Hepatocyte (in vitro differentiated cells): ENCODE data around the gene GGA1.

ENCODE experiments used
- CTCF ChIP-seq: fragments of 200-600 bp; sonication (generic); IDR thresholded peaks from 2 replicates; pipeline ENCODE4 v1.5.1; 2016; ENCODE audit warnings: antibody characterized with exemption, mild to moderate bottlenecking; ENCODE audit not compliant: poor library complexity
- EZH2 ChIP-seq: fragments of 200-600 bp; sonication (generic); IDR thresholded peaks from 2 replicates; pipeline ENCODE4 v1.6.1; 2016; ENCODE audit warnings: antibody characterized with exemption, mild to moderate bottlenecking, borderline replicate concordance
- EZH2phosphoT487 ChIP-seq: fragments of 200-600 bp; sonication (generic); IDR thresholded peaks from one replicate; pipeline ENCODE4 v1.6.1; 2018; ENCODE audit warnings: antibody characterized with exemption, mild to moderate bottlenecking, low read depth, moderate library complexity; ENCODE audit not compliant: unreplicated experiment, severe bottlenecking

- TF ChIP-seq CTCF (no peak), EZH2 (no peak), EZH2phosphoT487 (no peak)
Measured at GRCh38 chr22:37607935-37608476, 628 bp upstream of the GGA1 start.
